GM18499 (cell line): ENCODE measurements around the gene TNS3.

Experiments
- ATAC-seq: cut with Tn5 transposase; IDR thresholded peaks from one replicate; pipeline ENCODE4 v1.9.1; 2021; ENCODE audit warnings: moderate number of reproducible peaks; ENCODE audit not compliant: insufficient read depth, unreplicated experiment

Gene TNS3

GRCh38 chr7:47255007-47255406, 326.9 kb downstream of the TNS3 start:
- ATAC-seq: no peak

- ATAC-seq: no peak
Measured at GRCh38 chr7:47254081-47254977, 327.6 kb downstream of the TNS3 start.

GRCh38 chr7:47253650-47254080, 328.2 kb downstream of the TNS3 start:
- ATAC-seq: no peak

GRCh38 chr7:47252675-47253074, 329.2 kb downstream of the TNS3 start:
- no peak for ATAC-seq

GRCh38 chr7:47249361-47249760, 332.6 kb downstream of the TNS3 start:
- no peak for ATAC-seq

GRCh38 chr7:47248797-47249196, 333.1 kb downstream of the TNS3 start:
- no peak for ATAC-seq

- ATAC-seq: no peak
Measured at GRCh38 chr7:47247132-47247531, 334.8 kb downstream of the TNS3 start.

- no peak for ATAC-seq
Measured at GRCh38 chr7:47244692-47245091, 337.2 kb downstream of the TNS3 start.

- ATAC-seq: no peak
Measured at GRCh38 chr7:47241112-47242065, 340.5 kb downstream of the TNS3 start.

GRCh38 chr7:47239931-47240421, 341.9 kb downstream of the TNS3 start:
- ATAC-seq: no peak

GRCh38 chr7:47239034-47239433, 342.9 kb downstream of the TNS3 start:
- ATAC-seq: no peak

- ATAC-seq: no peak
Measured at GRCh38 chr7:47236480-47237129, 345.3 kb downstream of the TNS3 start.

GRCh38 chr7:47233996-47234395, 347.9 kb downstream of the TNS3 start:
- no peak for ATAC-seq

- ATAC-seq: no peak
Measured at GRCh38 chr7:47232751-47233412, 349.0 kb downstream of the TNS3 start.

GRCh38 chr7:47231627-47232026, 350.3 kb downstream of the TNS3 start:
- ATAC-seq: no peak

- no peak for ATAC-seq
Measured at GRCh38 chr7:47231032-47231431, 350.9 kb downstream of the TNS3 start.

- ATAC-seq: no peak
Measured at GRCh38 chr7:47228386-47229014, 353.4 kb downstream of the TNS3 start.

- ATAC-seq: peak; percentile 65
Measured at GRCh38 chr7:47227762-47228177, 354.1 kb downstream of the TNS3 start.

- no peak for ATAC-seq
Measured at GRCh38 chr7:47226696-47227095, 355.2 kb downstream of the TNS3 start.
